Trophoblast cell (in vitro differentiated cells and primary cell): ENCODE results near the gene GP5.

Source experiments
- DNase-seq, 2 donors: peaks; one replicate each; pipeline ENCODE4 v3.0.0-alpha.2; 2016
- H2AFZ ChIP-seq: 2 replicates; pipeline ENCODE4 v1.6.1; 2013; ENCODE audit warnings: low read length, moderate library complexity, mild to moderate bottlenecking; ENCODE audit not compliant: insufficient read depth, poor library complexity
- H2AK5ac ChIP-seq: 2 replicates; pipeline ENCODE4 v1.6.1; 2013; ENCODE audit warnings: mild to moderate bottlenecking, low read length
- H2BK120ac ChIP-seq: 2 replicates; pipeline ENCODE4 v1.6.1; 2013; ENCODE audit warnings: low read length, mild to moderate bottlenecking, moderate library complexity; ENCODE audit not compliant: insufficient read depth, poor library complexity
- H2BK12ac ChIP-seq: 2 replicates; pipeline ENCODE4 v1.6.1; 2013; ENCODE audit warnings: mild to moderate bottlenecking, low read length, moderate library complexity
- H2BK5ac ChIP-seq: 2 replicates; pipeline ENCODE4 v1.6.1; 2013; ENCODE audit warnings: low read length, low read depth, moderate library complexity, mild to moderate bottlenecking; ENCODE audit not compliant: poor library complexity
- H3K14ac ChIP-seq: 2 replicates; pipeline ENCODE4 v1.6.1; 2013; ENCODE audit warnings: mild to moderate bottlenecking, low read length
- H3K18ac ChIP-seq: 2 replicates; pipeline ENCODE4 v1.6.1; 2013; ENCODE audit warnings: mild to moderate bottlenecking, low read length
- H3K23ac ChIP-seq: 2 replicates; pipeline ENCODE4 v1.6.1; 2013; ENCODE audit warnings: low read length
- H3K27ac ChIP-seq: 2 replicates; pipeline ENCODE4 v1.5.1; 2013; ENCODE audit warnings: low read depth, mild to moderate bottlenecking, inconsistent platforms, low read length, moderate library complexity
- H3K27me3 ChIP-seq: 2 replicates; pipeline ENCODE4 v1.6.1; 2013; ENCODE audit warnings: inconsistent platforms, mild to moderate bottlenecking, low read length, moderate library complexity; ENCODE audit not compliant: insufficient read depth
- H3K36me3 ChIP-seq, 2 experiments: 1 replicate in 1 of 2; 2 replicates in 1 of 2; pipeline ENCODE4 v1.6.1; 2013; ENCODE audit warnings: low read length in 2 of 2, mild to moderate bottlenecking in 2 of 2, moderate library complexity in 1 of 2; ENCODE audit not compliant: insufficient read depth in 2 of 2, control insufficient read depth in 1 of 2
- H3K4ac ChIP-seq: 2 replicates; pipeline ENCODE4 v1.6.1; 2013; ENCODE audit warnings: low read depth, mild to moderate bottlenecking, low read length, moderate library complexity
- H3K4me1 ChIP-seq, 2 experiments: 1 replicate in 1 of 2; 2 replicates in 1 of 2; pipeline ENCODE4 v1.6.1; 2013; ENCODE audit warnings: low read length in 2 of 2, mild to moderate bottlenecking in 2 of 2, moderate library complexity in 1 of 2; ENCODE audit not compliant: insufficient read depth in 2 of 2, control insufficient read depth in 1 of 2
- H3K4me2 ChIP-seq: 2 replicates; pipeline ENCODE4 v1.6.1; 2013; ENCODE audit warnings: inconsistent platforms, mild to moderate bottlenecking, low read length, moderate library complexity
- H3K4me3 ChIP-seq: 2 replicates; pipeline ENCODE4 v1.5.1; 2013; ENCODE audit warnings: mild to moderate bottlenecking, low read depth, low read length, inconsistent platforms
- H3K79me1 ChIP-seq: one replicate; pipeline ENCODE4 v1.6.1; 2013; ENCODE audit warnings: low read length
- H3K79me2 ChIP-seq: 2 replicates; pipeline ENCODE4 v1.6.1; 2013; ENCODE audit warnings: low read length, mild to moderate bottlenecking; ENCODE audit not compliant: control insufficient read depth, insufficient read depth, poor library complexity
- H3K9ac ChIP-seq: 2 replicates; pipeline ENCODE4 v1.6.1; 2013; ENCODE audit warnings: mild to moderate bottlenecking, low read length
- H3K9me3 ChIP-seq: 2 replicates; pipeline ENCODE4 v1.6.1; 2013; ENCODE audit warnings: low read depth, mild to moderate bottlenecking, control low read depth, inconsistent platforms, low read length; ENCODE audit not compliant: insufficient read depth
- H4K12ac ChIP-seq: 2 replicates; pipeline ENCODE4 v1.6.1; 2013; ENCODE audit warnings: low read depth, mild to moderate bottlenecking, low read length, moderate library complexity
- H4K8ac ChIP-seq: 2 replicates; pipeline ENCODE4 v1.6.1; 2013; ENCODE audit warnings: low read depth, mild to moderate bottlenecking, low read length, moderate library complexity
- H4K91ac ChIP-seq: one replicate; pipeline ENCODE4 v1.6.1; 2013; ENCODE audit warnings: low read depth, mild to moderate bottlenecking, low read length, moderate library complexity
- WGBS: extraction: QIAGEN DNeasy Blood & Tissue Kit; methylation state at CpG from one replicate; pipeline ENCODE4 v1.1.7; 2013; ENCODE audit warnings: missing lambda C conversion rate; ENCODE audit not compliant: insufficient read length, insufficient coverage; ENCODE audit errors: extremely low coverage; 5-methylcytosine and 5-hydroxymethylcytosine counted together

The GP5 gene

GRCh38 chr3:194407423-194407822, 8.4 kb upstream of the GP5 start:
- no peak overlapping the region for H2AK5ac ChIP-seq
- H3K4me1 ChIP-seq = no peaks in the 10 kb centered on the region
- H3K9ac ChIP-seq = no peak overlapping the region
- no peak overlapping the region for H3K4ac ChIP-seq
- no peak overlapping the region for H3K18ac ChIP-seq
- no peak overlapping the region for H3K27ac ChIP-seq
- no peaks in the 10 kb centered on the region for H3K27me3 ChIP-seq
- H3K4me2 ChIP-seq = no peak overlapping the region
- no peak overlapping the region for H2BK12ac ChIP-seq
- no peak overlapping the region for H3K23ac ChIP-seq
- H4K91ac ChIP-seq = no peak overlapping the region
- no peak overlapping the region for H2BK5ac ChIP-seq
- no peak overlapping the region for H3K4me3 ChIP-seq
- no peak overlapping the region for H2AFZ ChIP-seq
- peaks cover 4 to 6% of the 10 kb centered on the region in 2 experiments for H3K36me3 ChIP-seq
- DNase-seq = no peak
- no peaks in the 10 kb centered on the region for H3K79me2 ChIP-seq
- H3K14ac ChIP-seq = no peak overlapping the region
- H2BK120ac ChIP-seq = no peak overlapping the region
- WGBS = no CpG with 5 or more reads among the region's 7 CpGs
- no peak overlapping the region for H4K12ac ChIP-seq
- no peaks in the 10 kb centered on the region for H3K9me3 ChIP-seq
- no peak overlapping the region for H4K8ac ChIP-seq
- no peaks in the 10 kb centered on the region for H3K79me1 ChIP-seq

GRCh38 chr3:194405766-194406165, 6.7 kb upstream of the GP5 start:
- Histone ChIP-seq H2BK120ac (no peak overlapping the region), H3K36me3 (peaks cover 4% of the 10 kb centered on the region in 2 experiments), H3K79me2 (no peaks in the 10 kb centered on the region), H2BK5ac (no peak overlapping the region), H2AK5ac (no peak overlapping the region), H4K91ac (no peak overlapping the region), H3K27ac (no peak overlapping the region), H2AFZ (no peak overlapping the region), H3K14ac (no peak overlapping the region), H3K4ac (no peak overlapping the region), H3K79me1 (no peaks in the 10 kb centered on the region), H3K9ac (no peak overlapping the region), H3K23ac (no peak overlapping the region), H2BK12ac (no peak overlapping the region), H3K27me3 (no peaks in the 10 kb centered on the region), H3K4me1 (no peaks in the 10 kb centered on the region), H3K4me2 (no peak overlapping the region), H4K8ac (no peak overlapping the region), H3K9me3 (no peaks in the 10 kb centered on the region), H4K12ac (no peak overlapping the region), H3K18ac (no peak overlapping the region), H3K4me3 (no peak overlapping the region)
- no peak for DNase-seq
- no CpG with 5 or more reads among the region's 2 CpGs for WGBS

- no peak overlapping the region for H2BK12ac ChIP-seq
- no peak overlapping the region for H3K18ac ChIP-seq
- H3K9me3 ChIP-seq = no peaks in the 10 kb centered on the region
- no peak overlapping the region for H3K4ac ChIP-seq
- no peak overlapping the region for H4K91ac ChIP-seq
- no peak overlapping the region for H3K4me3 ChIP-seq
- no peak overlapping the region for H2AFZ ChIP-seq
- no peak overlapping the region for H3K27ac ChIP-seq
- no peaks in the 10 kb centered on the region for H3K79me1 ChIP-seq
- no peak overlapping the region for H2AK5ac ChIP-seq
- no peak overlapping the region for H3K14ac ChIP-seq
- H3K9ac ChIP-seq = no peak overlapping the region
- H2BK5ac ChIP-seq = no peak overlapping the region
- H3K79me2 ChIP-seq = no peaks in the 10 kb centered on the region
- no peak overlapping the region for H4K8ac ChIP-seq
- no peaks in the 10 kb centered on the region for H3K4me1 ChIP-seq
- H2BK120ac ChIP-seq = no peak overlapping the region
- H4K12ac ChIP-seq = no peak overlapping the region
- no peaks in the 10 kb centered on the region for H3K27me3 ChIP-seq
- peak in 1 of 2 donors; percentile 85 for DNase-seq
- H3K36me3 ChIP-seq = peaks cover 4% of the 10 kb centered on the region in 2 experiments
- WGBS = 100% methylated on average over 1 of the region's 10 CpGs
- no peak overlapping the region for H3K23ac ChIP-seq
- no peak overlapping the region for H3K4me2 ChIP-seq
Observed at GRCh38 chr3:194404365-194405140, 5.5 kb upstream of the GP5 start.

DNA sequence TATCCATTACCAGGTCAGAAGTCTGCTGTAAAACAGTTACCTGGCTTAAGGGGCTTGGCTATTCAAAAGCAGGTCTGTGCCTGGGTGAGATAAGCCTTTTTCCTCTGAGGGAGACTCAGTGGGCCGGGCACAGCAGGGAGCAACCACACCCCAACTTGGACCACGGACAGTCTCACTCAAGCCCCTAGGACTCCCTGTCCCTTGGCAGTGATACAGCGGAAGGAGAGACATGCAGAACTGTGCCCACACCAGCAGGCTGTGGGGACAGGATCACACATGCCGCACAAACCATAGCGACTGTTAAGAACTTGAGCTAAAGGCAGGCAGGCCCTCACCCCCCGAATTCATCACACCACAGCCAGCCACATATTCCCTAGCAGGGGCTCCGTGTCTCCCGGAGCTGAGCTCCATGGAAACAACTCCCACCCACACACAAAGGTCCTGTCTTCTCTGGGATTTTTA, 2.8 kb upstream of the GP5 start:
- Histone ChIP-seq H4K8ac (no peak overlapping the region), H2BK12ac (no peak overlapping the region)
- no CpG with 5 or more reads among the region's 8 CpGs for WGBS

More for the DNA sequence above, 2.8 kb upstream of the GP5 start:
- H2AK5ac ChIP-seq = no peak overlapping the region
- H3K14ac ChIP-seq = no peak overlapping the region
- peaks cover 4% of the 10 kb centered on the region for H3K27me3 ChIP-seq
- no peak for DNase-seq
- no peak overlapping the region for H3K4me3 ChIP-seq
- H3K23ac ChIP-seq = no peak overlapping the region
- no peak overlapping the region for H3K4ac ChIP-seq
- no peak overlapping the region for H2AFZ ChIP-seq
- no peak overlapping the region for H2BK5ac ChIP-seq
- no peaks in the 10 kb centered on the region for H3K9me3 ChIP-seq
- no peaks in the 10 kb centered on the region for H3K79me1 ChIP-seq
- no peak overlapping the region for H4K91ac ChIP-seq
- peaks cover 1 to 2% of the 10 kb centered on the region in 2 experiments for H3K36me3 ChIP-seq
- no peak overlapping the region for H3K9ac ChIP-seq
- no peaks in the 10 kb centered on the region for H3K4me1 ChIP-seq
- H3K18ac ChIP-seq = no peak overlapping the region
- H3K27ac ChIP-seq = no peak overlapping the region
- no peak overlapping the region for H3K4me2 ChIP-seq
- H4K12ac ChIP-seq = no peak overlapping the region
- no peak overlapping the region for H2BK120ac ChIP-seq
- no peaks in the 10 kb centered on the region for H3K79me2 ChIP-seq
